Smooth muscle cell (in vitro differentiated cells): ENCODE data around the gene MYO18B. TPM values are rescaled to one million over a fixed set of nuclear protein-coding genes. Genes with fewer than 3 reads are reported as not detected.

Source experiments
- DNase-seq: peaks from one replicate; lab custom pipeline; 2025; ENCODE audit not compliant: unreplicated experiment; lab: John Stamatoyannopoulos, UW
- H2AFZ ChIP-seq: fragments of 200-600 bp; sonication (generic); 2 replicates; pipeline ENCODE4 v1.6.0; 2016; ENCODE audit warnings: antibody characterized with exemption, low read depth, mild to moderate bottlenecking
- H3F3A ChIP-seq: fragments of 200-600 bp; sonication (generic); 2 replicates; pipeline ENCODE4 v1.6.0; 2017; ENCODE audit warnings: antibody characterized with exemption, low read depth
- H3K27ac ChIP-seq: fragments of 200-600 bp; sonication (generic); 2 replicates; pipeline ENCODE4 v1.5.1; 2016; ENCODE audit warnings: low read depth, mild to moderate bottlenecking
- H3K27me3 ChIP-seq: fragments of 200-600 bp; sonication (generic); 2 replicates; pipeline ENCODE4 v1.6.1; 2016; ENCODE audit warnings: low read depth, mild to moderate bottlenecking
- H3K36me3 ChIP-seq: fragments of 200-600 bp; sonication (generic); 2 replicates; pipeline ENCODE4 v1.5.1; 2016; ENCODE audit warnings: low read depth
- H3K4me1 ChIP-seq: fragments of 200-600 bp; sonication (generic); 2 replicates; pipeline ENCODE4 v1.5.1; 2016; ENCODE audit warnings: low read depth
- H3K4me2 ChIP-seq: fragments of 200-600 bp; sonication (generic); 2 replicates; pipeline ENCODE4 v1.6.0; 2016; ENCODE audit warnings: mild to moderate bottlenecking
- H3K4me3 ChIP-seq: fragments of 200-600 bp; sonication (generic); 2 replicates; pipeline ENCODE4 v1.5.1; 2016; ENCODE audit warnings: mild to moderate bottlenecking
- H3K79me2 ChIP-seq: fragments of 200-600 bp; sonication (generic); 2 replicates; pipeline ENCODE4 v1.6.0; 2016; ENCODE audit warnings: low read depth, mild to moderate bottlenecking
- H3K9ac ChIP-seq: fragments of 200-600 bp; sonication (generic); 2 replicates; pipeline ENCODE4 v1.6.0; 2016; ENCODE audit warnings: low read depth
- H3K9me3 ChIP-seq: fragments of 200-600 bp; sonication (generic); replicated peaks from 2 replicates; pipeline ENCODE4 v1.5.1; 2016; ENCODE audit warnings: low read depth
- H4K20me1 ChIP-seq: fragments of 200-600 bp; sonication (generic); 2 replicates; pipeline ENCODE4 v1.6.0; 2016; ENCODE audit warnings: low read depth
- WGBS: methylation state at CpG from one replicate; pipeline ENCODE4 v1.1.7; 2016; ENCODE audit warnings: low lambda C conversion rate; 5-methylcytosine and 5-hydroxymethylcytosine counted together
- polyA plus RNA-seq: library from polyadenylated mRNA; unstranded; fragments of >200 nt; fragmentation: Nextera tagmentation; extraction: Ambion mirVana; gene quantifications from 2 replicates; pipeline ENCODE4 v1.2.1, GENCODE V29; 2016
- total RNA-seq: library from RNA; depleted of rRNA; stranded (reverse); fragments of >200 nt; gene quantifications from 2 replicates; pipeline ENCODE4 v1.2.3, GENCODE V29; 2014
- TF ChIP-seq, protein P1 (sequence below): fragments of 200-600 bp; sonication (generic); IDR thresholded peaks from 2 replicates; pipeline ENCODE4 v1.5.1; 2017; ENCODE audit warnings: borderline replicate concordance, mild to moderate bottlenecking, antibody characterized with exemption; ENCODE audit not compliant: insufficient read depth, poor library complexity, severe bottlenecking

The MYO18B gene
- total and polyA plus RNA-seq, 2 experiments from 2014 or later: 0.13 to 1.2 TPM

DNA sequence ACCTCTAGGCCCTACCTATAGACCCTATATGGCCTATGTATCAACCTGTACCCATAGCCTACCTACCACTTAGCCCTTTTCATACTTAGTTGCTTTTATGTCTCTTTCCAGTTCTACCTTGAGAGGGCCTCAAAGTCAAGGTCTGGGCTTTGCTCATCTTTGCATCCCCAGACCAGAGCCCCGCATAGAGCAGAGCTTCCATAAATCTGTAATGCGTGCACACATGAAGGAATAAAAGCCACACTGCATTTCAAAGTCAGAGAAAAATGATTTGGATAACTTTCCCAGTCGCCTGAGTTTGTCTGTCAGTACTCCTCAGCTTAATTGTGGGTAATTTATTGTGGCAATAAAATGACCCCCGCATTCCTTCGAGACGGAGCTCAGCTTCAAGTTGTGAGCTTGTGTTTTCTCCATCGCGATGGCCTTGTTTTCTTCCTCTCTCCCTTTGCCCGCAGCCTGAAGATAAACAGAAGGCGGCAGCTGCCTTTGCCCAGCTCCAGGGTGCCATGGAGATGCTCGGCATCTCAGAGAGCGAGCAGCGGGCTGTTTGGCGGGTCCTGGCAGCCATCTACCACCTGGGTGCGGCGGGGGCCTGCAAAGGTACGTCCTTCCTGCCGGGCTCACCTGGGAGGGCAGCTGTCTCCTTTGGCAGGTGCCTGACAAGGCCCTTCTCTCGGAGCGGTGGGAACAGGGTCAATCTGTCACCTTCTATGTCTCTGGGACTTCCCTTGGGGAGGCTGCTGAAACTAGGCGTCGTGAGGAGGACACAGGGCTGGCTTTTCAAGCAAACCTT lies 55.7 kb downstream of the MYO18B start:
- Histone ChIP-seq H3K27me3 (no peaks in the 10 kb centered on the region), H3K4me1 (no peaks in the 10 kb centered on the region), H3K4me2 (no peak overlapping the region), H4K20me1 (no peaks in the 10 kb centered on the region), H3K9me3 (no peaks in the 10 kb centered on the region), H3K4me3 (no peak overlapping the region), H3F3A (no peaks in the 10 kb centered on the region), H3K79me2 (no peaks in the 10 kb centered on the region), H3K36me3 (no peaks in the 10 kb centered on the region), H2AFZ (no peak overlapping the region), H3K9ac (no peak overlapping the region), H3K27ac (no peak overlapping the region)
- no peak for DNase-seq
- TF ChIP-seq, protein P1, sequence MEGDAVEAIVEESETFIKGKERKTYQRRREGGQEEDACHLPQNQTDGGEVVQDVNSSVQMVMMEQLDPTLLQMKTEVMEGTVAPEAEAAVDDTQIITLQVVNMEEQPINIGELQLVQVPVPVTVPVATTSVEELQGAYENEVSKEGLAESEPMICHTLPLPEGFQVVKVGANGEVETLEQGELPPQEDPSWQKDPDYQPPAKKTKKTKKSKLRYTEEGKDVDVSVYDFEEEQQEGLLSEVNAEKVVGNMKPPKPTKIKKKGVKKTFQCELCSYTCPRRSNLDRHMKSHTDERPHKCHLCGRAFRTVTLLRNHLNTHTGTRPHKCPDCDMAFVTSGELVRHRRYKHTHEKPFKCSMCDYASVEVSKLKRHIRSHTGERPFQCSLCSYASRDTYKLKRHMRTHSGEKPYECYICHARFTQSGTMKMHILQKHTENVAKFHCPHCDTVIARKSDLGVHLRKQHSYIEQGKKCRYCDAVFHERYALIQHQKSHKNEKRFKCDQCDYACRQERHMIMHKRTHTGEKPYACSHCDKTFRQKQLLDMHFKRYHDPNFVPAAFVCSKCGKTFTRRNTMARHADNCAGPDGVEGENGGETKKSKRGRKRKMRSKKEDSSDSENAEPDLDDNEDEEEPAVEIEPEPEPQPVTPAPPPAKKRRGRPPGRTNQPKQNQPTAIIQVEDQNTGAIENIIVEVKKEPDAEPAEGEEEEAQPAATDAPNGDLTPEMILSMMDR: no peak
- 85% methylated on average over 21 of the region's 22 CpGs for WGBS

DNA sequence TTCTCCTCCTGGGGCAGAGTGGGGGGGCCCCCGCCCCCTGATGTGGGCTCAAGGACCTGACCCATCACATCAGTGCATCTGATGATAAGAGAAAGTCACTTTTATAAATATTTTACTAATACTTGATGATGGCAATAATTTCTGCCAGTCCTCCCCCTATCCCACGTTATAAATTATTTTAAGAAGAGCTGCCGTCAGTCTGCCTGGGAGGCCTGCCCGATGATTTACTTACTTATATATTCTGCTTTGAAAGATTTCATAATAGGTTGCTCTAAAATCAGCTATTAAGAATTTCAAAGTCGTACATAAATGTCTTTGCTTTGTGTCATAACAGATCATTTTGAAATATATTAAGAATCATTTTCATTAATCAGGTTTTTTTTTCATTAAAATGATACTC lies 58.8 kb downstream of the MYO18B start:
- no peaks in the 10 kb centered on the region for H3K79me2 ChIP-seq
- no peaks in the 10 kb centered on the region for H4K20me1 ChIP-seq
- H3K27ac ChIP-seq: no peak overlapping the region
- no peak overlapping the region for H2AFZ ChIP-seq
- H3K4me2 ChIP-seq: no peak overlapping the region
- no peaks in the 10 kb centered on the region for H3F3A ChIP-seq
- no peak overlapping the region for H3K4me3 ChIP-seq
- 78% methylated on average over 5 of the region's 5 CpGs for WGBS
- TF ChIP-seq, protein P1: no peak
- no peaks in the 10 kb centered on the region for H3K36me3 ChIP-seq
- H3K27me3 ChIP-seq: peaks cover 15% of the 10 kb centered on the region
- no peaks in the 10 kb centered on the region for H3K9me3 ChIP-seq
- H3K9ac ChIP-seq: no peak overlapping the region
- DNase-seq: no peak
- no peaks in the 10 kb centered on the region for H3K4me1 ChIP-seq

DNA sequence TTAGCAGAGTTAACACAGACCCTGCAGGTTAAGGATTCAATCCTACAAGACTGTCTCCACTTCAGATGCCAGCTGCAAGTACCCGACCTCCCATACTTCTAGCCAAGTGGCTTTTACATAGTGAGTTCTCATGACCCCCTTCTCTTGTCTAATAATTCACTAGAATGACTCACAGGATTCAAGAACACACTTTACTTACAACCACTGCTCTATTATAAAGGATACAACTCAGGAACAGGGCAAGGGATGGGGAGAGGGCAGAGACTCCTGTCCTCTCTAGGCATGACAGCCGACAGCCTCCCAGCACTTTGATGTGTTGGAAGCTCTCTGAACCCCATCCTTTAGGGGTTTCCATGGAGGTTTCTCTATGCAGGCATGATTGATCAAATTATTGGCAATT lies 60.0 kb downstream of the MYO18B start:
- Histone ChIP-seq H3K9ac (no peak overlapping the region), H3F3A (no peaks in the 10 kb centered on the region), H3K36me3 (no peaks in the 10 kb centered on the region), H3K27ac (no peak overlapping the region), H4K20me1 (no peaks in the 10 kb centered on the region), H3K4me3 (no peak overlapping the region), H3K27me3 (peaks cover 17% of the 10 kb centered on the region), H3K4me1 (no peaks in the 10 kb centered on the region), H3K9me3 (no peaks in the 10 kb centered on the region), H2AFZ (no peak overlapping the region), H3K79me2 (no peaks in the 10 kb centered on the region), H3K4me2 (no peak overlapping the region)
- no peak for DNase-seq
- TF ChIP-seq, protein P1: no peak
- 75% methylated on average over 2 of the region's 2 CpGs for WGBS

DNA sequence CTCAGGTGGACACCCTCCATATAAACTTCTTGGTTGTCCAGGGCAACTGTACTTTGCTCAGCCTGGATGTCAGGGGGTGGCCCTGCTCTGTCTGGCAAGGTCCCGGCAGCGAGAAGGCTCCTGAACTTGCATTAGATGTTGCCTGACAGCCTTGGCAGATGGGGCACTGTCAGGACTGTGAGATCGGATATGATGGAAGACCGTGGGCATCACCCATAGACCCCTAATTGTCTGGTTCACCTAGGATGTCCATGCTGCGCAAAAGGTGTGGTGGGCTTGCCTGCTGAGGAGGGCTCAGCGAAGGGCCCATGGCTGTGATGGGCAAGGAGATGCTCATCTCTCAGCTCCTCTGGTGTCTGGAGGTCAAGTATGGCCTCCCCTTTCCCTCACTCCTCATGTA lies 62.7 kb downstream of the MYO18B start:
- no peak overlapping the region for H3K4me2 ChIP-seq
- H3K27me3 ChIP-seq: peaks cover 17% of the 10 kb centered on the region
- H3K27ac ChIP-seq: no peak overlapping the region
- H3K9me3 ChIP-seq: no peaks in the 10 kb centered on the region
- H3K36me3 ChIP-seq: no peaks in the 10 kb centered on the region
- WGBS: 97% methylated on average over 6 of the region's 6 CpGs
- no peaks in the 10 kb centered on the region for H3K79me2 ChIP-seq
- H3K9ac ChIP-seq: no peak overlapping the region
- DNase-seq: no peak
- no peaks in the 10 kb centered on the region for H3F3A ChIP-seq
- TF ChIP-seq, protein P1: no peak
- H2AFZ ChIP-seq: no peak overlapping the region
- H3K4me1 ChIP-seq: no peaks in the 10 kb centered on the region
- H4K20me1 ChIP-seq: no peaks in the 10 kb centered on the region
- H3K4me3 ChIP-seq: no peak overlapping the region
